Fibroblast of lung (primary cell): ENCODE results near the gene RABGAP1L.

Source experiments
- CTCF ChIP-seq, 2 donors: IDR thresholded peaks in 1 of 2; conservative IDR thresholded peaks in 1 of 2; 1 replicate in 1 of 2; 2 replicates in 1 of 2; pipeline ENCODE4 v1.5.1; 2011 to 2012; ENCODE audit warnings: low read length in 2 of 2, control low read depth in 1 of 2, inconsistent platforms in 1 of 2, low read depth in 1 of 2, mild to moderate bottlenecking in 1 of 2
- EZH2 ChIP-seq: IDR thresholded peaks from 2 replicates; pipeline ENCODE4 v1.5.1; 2012; ENCODE audit warnings: low read length, control low read depth, mild to moderate bottlenecking; ENCODE audit errors: missing control alignments

GRCh38 chr1:175019524-175019923 lies 860.2 kb downstream of the RABGAP1L start:
- TF ChIP-seq CTCF (conservative IDR thresholded peaks at IDR 0.05 in 1 of 2, IDR thresholded peaks at IDR 0.05 in 1 of 2; ENCODE audit: low read depth in 1 of 2, low read length in 2 of 2) (no peak), EZH2 (no peak)
